Calu3 (cell line): ENCODE data around the gene PPP1R15A. TPM values are rescaled to one million over a fixed set of nuclear protein-coding genes. Genes with fewer than 3 reads are reported as not detected.
"Not testable (repeated sequence)": the region's sequence is repeated elsewhere in the genome, so short reads cannot be mapped to it uniquely, and the experiment has no call there.

Experiments used
- BruUV-seq: library from RNA; stranded (reverse); fragments of 400-500 nt; replicated peaks from 2 replicates; lab custom pipeline; 2021; lab: Mats Ljungman, UMichigan
- CTCF ChIA-PET: fragments of 300-600 bp; sonication (Branson Sonifier 250); formaldehyde crosslinking; loops from one replicate; lab custom pipeline; 2022; ENCODE audit warnings: antibody characterized with exemption; lab: Charles Lee
- DNase-seq: peaks from one replicate; pipeline ENCODE4 v3.0.0; 2022
- H3K27ac Mint-ChIP-seq: one replicate; pipeline ENCODE4 v1.8.0; 2022; ENCODE audit warnings: mixed read lengths; ENCODE audit not compliant: unreplicated experiment
- H3K27me3 Mint-ChIP-seq: one replicate; pipeline ENCODE4 v1.8.0; 2022; ENCODE audit warnings: mixed read lengths; ENCODE audit not compliant: unreplicated experiment
- H3K36me3 Mint-ChIP-seq: one replicate; pipeline ENCODE4 v1.8.0; 2022; ENCODE audit warnings: mild to moderate bottlenecking, moderate library complexity, mixed read lengths; ENCODE audit not compliant: insufficient read depth, unreplicated experiment
- H3K4me1 Mint-ChIP-seq: one replicate; pipeline ENCODE4 v1.8.0; 2022; ENCODE audit warnings: mild to moderate bottlenecking, low read depth, mixed read lengths; ENCODE audit not compliant: unreplicated experiment
- H3K4me3 Mint-ChIP-seq: one replicate; pipeline ENCODE4 v1.8.0; 2022; ENCODE audit warnings: mild to moderate bottlenecking, low read depth, moderate library complexity, mixed read lengths; ENCODE audit not compliant: unreplicated experiment
- H3K9me3 Mint-ChIP-seq: one replicate; pipeline ENCODE4 v1.8.0; 2022; ENCODE audit warnings: low read depth, mixed read lengths; ENCODE audit not compliant: unreplicated experiment
- intact Hi-C: fragments of 100-400 bp; cut with micrococcal nuclease; formaldehyde crosslinking; loops from one replicate; pipeline ENCODE4 v1.10.0; 2022; ENCODE audit not compliant: unreplicated experiment
- total RNA-seq: library from RNA; stranded (reverse); gene quantifications from 2 replicates; pipeline ENCODE4 v1.2.3, GENCODE V29; 2022
- TF ChIP-seq, protein P1 (sequence below): fragments of 200-600 bp; IDR thresholded peaks from one replicate; pipeline ENCODE4 v1.8.0; 2022; ENCODE audit warnings: antibody characterized with exemption; ENCODE audit not compliant: unreplicated experiment

The PPP1R15A gene
- total RNA-seq, 1 experiment from 2014 or later = 118 TPM

DNA sequence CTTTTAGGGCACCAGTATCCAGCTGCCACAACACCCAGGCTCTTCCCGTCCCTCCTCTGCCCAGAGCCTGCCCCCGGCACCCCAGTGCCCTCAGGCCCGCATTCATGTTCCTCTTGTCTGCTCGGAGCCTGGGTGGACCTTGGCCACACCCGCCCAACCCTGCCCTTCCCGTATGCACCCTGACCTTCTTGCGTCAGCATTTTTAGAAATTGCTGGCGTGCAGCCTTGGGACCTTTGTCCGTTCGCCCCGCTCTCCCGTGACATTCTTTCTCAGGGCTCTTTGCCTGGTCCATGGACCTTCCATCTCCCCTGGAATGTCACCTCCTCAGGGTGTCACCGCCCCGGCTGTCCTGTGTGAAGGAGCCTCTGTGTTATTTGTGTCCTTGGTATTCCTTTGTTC is 35.5 kb downstream of the PPP1R15A start:
- Mint-ChIP-seq H3K4me3 (no peak overlapping the region), H3K27ac (no peak overlapping the region), H3K4me1 (no peaks in the 10 kb centered on the region), H3K27me3 (no peaks in the 10 kb centered on the region), H3K9me3 (no peaks in the 10 kb centered on the region), H3K36me3 (peaks cover 63% of the 10 kb centered on the region)
- intact Hi-C loops = no loop called here
- no TSS peak for BruUV-seq
- CTCF ChIA-PET = no interaction called here
- no peak for DNase-seq
- TF ChIP-seq, protein P1, sequence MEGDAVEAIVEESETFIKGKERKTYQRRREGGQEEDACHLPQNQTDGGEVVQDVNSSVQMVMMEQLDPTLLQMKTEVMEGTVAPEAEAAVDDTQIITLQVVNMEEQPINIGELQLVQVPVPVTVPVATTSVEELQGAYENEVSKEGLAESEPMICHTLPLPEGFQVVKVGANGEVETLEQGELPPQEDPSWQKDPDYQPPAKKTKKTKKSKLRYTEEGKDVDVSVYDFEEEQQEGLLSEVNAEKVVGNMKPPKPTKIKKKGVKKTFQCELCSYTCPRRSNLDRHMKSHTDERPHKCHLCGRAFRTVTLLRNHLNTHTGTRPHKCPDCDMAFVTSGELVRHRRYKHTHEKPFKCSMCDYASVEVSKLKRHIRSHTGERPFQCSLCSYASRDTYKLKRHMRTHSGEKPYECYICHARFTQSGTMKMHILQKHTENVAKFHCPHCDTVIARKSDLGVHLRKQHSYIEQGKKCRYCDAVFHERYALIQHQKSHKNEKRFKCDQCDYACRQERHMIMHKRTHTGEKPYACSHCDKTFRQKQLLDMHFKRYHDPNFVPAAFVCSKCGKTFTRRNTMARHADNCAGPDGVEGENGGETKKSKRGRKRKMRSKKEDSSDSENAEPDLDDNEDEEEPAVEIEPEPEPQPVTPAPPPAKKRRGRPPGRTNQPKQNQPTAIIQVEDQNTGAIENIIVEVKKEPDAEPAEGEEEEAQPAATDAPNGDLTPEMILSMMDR = no peak

DNA sequence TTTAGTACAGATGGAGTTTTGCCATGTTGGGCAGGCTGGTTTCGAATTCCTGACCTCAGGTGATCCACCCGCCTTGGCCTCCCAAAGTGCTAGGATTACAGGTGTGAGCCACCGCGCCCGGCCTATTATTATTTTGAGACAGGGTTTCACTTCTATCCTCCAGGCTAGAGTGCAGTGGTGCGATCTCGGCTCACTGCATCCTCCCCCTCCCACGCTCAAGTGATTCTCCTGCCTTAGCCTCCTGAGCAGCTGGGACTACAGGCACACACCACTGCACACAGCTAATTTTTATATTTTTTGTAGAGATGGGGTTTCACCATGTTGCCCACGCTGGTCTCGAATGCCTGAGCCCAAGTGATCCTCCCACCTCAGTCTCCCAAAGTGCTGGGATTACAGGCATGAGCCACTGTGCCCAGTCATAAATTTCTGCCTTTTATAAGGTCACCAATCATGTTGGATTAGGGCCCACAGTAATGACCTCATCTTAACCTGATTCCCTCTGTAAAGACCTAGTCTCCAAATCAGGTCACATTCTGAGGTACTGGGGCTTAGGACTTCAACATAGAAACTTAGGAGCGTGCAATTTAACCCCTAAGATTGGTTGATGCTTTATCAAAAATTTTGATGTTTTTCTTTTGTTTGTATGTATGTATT is 37.3 kb downstream of the PPP1R15A start:
- DNase-seq, H3K27ac Mint-ChIP-seq, CTCF ChIA-PET, H3K27me3 Mint-ChIP-seq, H3K9me3 Mint-ChIP-seq, H3K4me1 Mint-ChIP-seq, H3K4me3 Mint-ChIP-seq, intact Hi-C loops, BruUV-seq: not testable (repeated sequence)
- H3K36me3 Mint-ChIP-seq = peaks cover 73% of the 10 kb centered on the region

DNA sequence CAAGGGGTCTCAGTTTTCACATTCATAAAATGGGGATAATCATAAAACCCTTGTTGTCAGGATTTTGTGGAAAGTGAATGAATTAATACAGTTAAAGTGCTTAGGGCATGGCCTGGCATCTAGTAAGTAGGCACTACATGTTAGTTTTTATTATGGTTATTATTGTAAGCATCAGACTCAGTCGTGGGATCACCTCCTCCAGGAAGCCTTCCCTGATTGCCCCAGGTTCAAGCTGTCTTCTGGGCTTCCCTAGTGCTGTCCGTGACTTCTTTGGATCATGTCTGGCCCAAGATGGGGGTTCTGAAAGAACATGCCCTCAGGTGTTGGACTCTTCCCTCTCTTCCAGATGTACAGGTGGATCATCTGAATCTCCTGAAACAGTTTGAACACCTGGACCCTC is 38.6 kb downstream of the PPP1R15A start:
- Mint-ChIP-seq H3K4me1 (no peaks in the 10 kb centered on the region), H3K9me3 (no peaks in the 10 kb centered on the region), H3K36me3 (peaks cover 71% of the 10 kb centered on the region), H3K27ac (no peak overlapping the region), H3K27me3 (no peaks in the 10 kb centered on the region), H3K4me3 (no peak overlapping the region)
- DNase-seq = no peak
- TF ChIP-seq, protein P1 = no peak
- intact Hi-C loops = no loop called here
- CTCF ChIA-PET = no interaction called here
- no TSS peak for BruUV-seq

DNA sequence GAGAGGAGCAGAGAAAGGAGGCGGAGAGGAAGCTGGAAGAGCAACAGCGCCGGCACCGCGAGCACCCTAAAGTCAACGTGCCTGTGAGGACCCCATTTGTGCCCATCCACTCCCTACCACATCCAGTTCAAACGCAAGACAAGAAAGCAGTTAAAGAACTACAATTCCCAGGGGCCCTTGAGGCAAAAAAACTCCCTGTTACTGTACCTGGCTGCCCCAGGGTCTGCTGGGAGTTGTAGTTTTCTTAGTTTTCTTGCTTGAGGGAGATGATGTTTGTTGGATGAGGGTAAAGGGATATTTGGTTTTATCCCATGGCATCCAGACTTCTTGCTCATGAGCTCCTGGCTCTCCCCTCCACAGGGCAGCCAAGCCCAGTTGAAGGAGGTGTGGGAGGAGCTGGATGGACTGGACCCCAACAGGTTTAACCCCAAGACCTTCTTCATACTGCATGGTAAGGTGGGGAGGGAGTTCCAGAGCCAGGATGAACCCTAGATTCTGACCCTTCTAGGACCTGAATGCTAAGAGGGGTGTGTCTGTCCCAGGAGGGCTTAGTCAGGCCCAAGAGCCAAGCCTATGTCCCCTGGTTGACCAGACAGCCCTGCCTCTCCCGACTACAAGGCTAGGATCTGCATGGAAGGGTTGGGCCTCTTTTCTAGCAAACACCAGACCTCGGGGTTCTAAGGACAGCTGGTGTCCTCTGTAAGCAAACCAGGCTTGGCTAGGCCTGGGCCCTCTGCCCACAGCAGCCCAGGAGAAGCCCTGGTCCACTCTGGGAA is 41.1 kb downstream of the PPP1R15A start:
- CTCF ChIA-PET = no interaction called here
- Mint-ChIP-seq H3K4me3 (no peak overlapping the region), H3K4me1 (no peaks in the 10 kb centered on the region), H3K36me3 (peaks cover 79% of the 10 kb centered on the region), H3K27me3 (no peaks in the 10 kb centered on the region), H3K27ac (no peak overlapping the region), H3K9me3 (no peaks in the 10 kb centered on the region)
- no TSS peak for BruUV-seq
- TF ChIP-seq, protein P1 = no peak
- DNase-seq = no peak
- intact Hi-C loops = no loop called here

DNA sequence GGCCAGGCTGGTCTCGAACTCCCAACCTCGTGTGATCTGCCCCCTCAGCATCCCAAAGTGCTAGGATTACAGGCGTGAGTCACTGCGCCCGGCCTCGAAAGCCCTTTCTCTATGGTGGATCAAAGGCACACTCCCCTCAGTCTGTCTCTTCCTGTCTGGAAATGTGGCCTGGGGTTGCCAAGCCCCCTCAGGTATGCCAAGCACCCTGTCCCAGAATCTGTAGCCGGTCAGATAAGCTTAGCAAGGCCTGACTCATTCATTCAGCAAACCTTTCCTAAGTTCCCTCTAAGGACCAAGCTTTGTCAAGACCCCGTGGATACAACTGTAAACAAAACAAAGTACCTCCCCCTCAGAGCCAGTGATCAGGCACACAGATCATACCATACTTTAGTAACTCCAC is 42.0 kb downstream of the PPP1R15A start:
- no peaks in the 10 kb centered on the region for H3K9me3 Mint-ChIP-seq
- peaks cover 82% of the 10 kb centered on the region for H3K36me3 Mint-ChIP-seq
- TF ChIP-seq, protein P1 = no peak
- CTCF ChIA-PET = interaction anchor here (1.0 kb wide), 1 partner anchor 11 kb away, joined by 3 read pairs; no protein-coding TSS in a partner anchor
- no peaks in the 10 kb centered on the region for H3K4me1 Mint-ChIP-seq
- H3K27ac Mint-ChIP-seq = no peak overlapping the region
- no TSS peak for BruUV-seq
- intact Hi-C loops = no loop called here
- DNase-seq = no peak
- no peak overlapping the region for H3K4me3 Mint-ChIP-seq
- no peaks in the 10 kb centered on the region for H3K27me3 Mint-ChIP-seq
